ENCODE measurements around the gene PELI1.

- TF ChIP-seq SMAD3 (CRISPR knock-in tag; IDR thresholded peaks at IDR 0.05; ENCODE audit: borderline replicate concordance) (no peak), CTCF (IDR thresholded peaks at IDR 0.05) (no peak), ZNF512 (CRISPR knock-in tag; IDR thresholded peaks at IDR 0.05; ENCODE audit: borderline replicate concordance) (no peak), NR3C1 (CRISPR knock-in tag; conservative IDR thresholded peaks at IDR 0.05; ENCODE audit: low read depth) (no peak), JUN (CRISPR knock-in tag; IDR thresholded peaks at IDR 0.05) (no peak), ARID4B (CRISPR knock-in tag; IDR thresholded peaks at IDR 0.05; ENCODE audit: borderline replicate concordance) (no peak), ATF6 (CRISPR knock-in tag; IDR thresholded peaks at IDR 0.05) (no peak), ZBTB21 (CRISPR knock-in tag; IDR thresholded peaks at IDR 0.05; ENCODE audit: borderline replicate concordance) (no peak), NR2C2 (CRISPR knock-in tag; IDR thresholded peaks at IDR 0.05) (no peak), USF1 (CRISPR knock-in tag; IDR thresholded peaks at IDR 0.05) (no peak), ZNF219 (CRISPR knock-in tag; IDR thresholded peaks at IDR 0.05; ENCODE audit: borderline replicate concordance) (no peak)
- TF ChIP-seq, protein P1, sequence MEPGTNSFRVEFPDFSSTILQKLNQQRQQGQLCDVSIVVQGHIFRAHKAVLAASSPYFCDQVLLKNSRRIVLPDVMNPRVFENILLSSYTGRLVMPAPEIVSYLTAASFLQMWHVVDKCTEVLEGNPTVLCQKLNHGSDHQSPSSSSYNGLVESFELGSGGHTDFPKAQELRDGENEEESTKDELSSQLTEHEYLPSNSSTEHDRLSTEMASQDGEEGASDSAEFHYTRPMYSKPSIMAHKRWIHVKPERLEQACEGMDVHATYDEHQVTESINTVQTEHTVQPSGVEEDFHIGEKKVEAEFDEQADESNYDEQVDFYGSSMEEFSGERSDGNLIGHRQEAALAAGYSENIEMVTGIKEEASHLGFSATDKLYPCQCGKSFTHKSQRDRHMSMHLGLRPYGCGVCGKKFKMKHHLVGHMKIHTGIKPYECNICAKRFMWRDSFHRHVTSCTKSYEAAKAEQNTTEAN (CRISPR knock-in tag; IDR thresholded peaks at IDR 0.05): no peak
These were observed 29.2 kb upstream of the PELI1 start for GRCh38 chr2:64173156-64174135.

Measured in WTC11 (cell line).